DMS79 treated with DMSO at 0.1 percent for 48 hours (cell line): Measurements from ENCODE around the gene GABBR2.

Experiments used
- DNase-seq: peaks from one replicate; lab custom pipeline; 2025; lab: John Stamatoyannopoulos, UW

Gene GABBR2

DNA sequence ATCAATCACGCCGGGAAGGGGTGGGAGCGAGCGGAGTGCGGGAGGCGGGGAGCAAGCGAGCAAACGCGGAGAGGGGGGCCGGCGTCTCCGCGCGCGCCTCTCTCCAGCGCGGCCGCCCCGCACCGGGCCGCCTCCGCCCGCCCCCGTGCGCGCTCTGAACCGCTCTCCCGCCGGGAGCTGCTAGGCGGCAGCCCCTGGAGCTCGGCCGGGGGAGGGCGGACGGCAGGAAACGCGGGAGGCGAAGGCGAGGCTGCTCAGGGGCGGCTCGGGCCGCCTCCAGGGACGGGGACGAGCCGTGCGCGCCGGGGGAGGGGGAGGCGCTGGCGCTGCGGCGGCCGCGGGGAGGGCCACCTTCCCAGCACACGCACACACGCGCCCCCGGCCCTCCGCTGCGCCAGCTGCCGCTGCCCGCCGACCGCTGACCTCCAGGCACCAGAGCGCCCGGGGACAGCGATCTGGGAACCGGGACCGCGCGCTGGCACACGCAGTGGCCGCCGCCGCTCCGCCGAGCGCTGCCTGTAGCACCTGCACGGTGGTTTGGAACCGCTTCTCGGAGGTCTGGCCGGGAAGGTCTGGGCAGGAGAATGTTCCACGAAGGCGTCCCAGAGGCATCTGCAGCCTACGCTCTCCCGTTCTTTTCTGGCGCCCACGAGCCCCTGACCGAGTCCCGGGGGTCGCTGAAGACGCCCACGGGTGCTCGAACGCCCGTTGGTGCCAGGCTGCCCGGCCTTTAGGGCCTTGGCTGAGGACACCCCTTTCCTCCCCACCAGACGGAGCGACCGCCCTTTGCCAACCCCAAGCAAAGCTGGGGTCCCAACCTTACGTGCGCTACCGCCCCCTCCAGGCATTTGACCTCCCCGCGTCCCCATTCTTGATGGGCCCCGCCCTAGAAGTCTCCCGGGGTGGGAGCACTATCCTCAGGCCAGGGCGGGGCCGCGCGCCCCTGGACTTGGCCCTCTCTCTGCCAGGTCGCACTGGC, at the start of gene GABBR2:
Gene GABBR2 (minus strand): TSS at position 3 of the 979 bp plus-strand sequence. CDS start 198 bp downstream, outside the sequence.
- DNase-seq: no peak

DNA sequence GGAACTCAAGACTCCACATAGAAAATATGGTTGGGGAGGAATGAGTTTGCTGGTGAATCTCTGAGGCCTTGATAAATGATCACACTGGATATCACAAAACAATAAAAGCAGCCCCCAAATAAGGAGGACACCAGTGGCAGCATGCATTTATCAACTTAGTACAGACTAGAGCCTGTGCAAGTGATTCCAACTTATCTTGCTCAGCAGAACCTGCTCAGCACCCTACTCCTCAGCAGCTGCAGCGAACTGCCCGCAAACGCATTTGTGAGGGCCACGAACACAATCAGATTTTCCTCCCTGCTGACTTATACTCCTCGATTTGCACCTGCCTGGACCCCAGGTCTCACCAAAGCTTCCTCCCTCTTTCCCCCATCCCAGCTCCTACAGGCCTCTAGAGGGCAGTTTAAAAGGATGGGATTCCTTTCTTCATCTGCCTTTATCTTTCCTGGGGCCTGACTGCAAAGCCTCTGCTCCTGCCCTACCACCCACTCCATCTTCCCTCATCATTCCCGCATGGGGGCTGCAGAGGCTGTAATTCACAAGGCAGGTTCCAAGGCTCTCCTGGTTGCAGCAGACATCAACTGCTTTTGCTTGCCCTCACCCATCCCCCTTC, 46.4 kb upstream of the GABBR2 start:
- DNase-seq: no peak

DNA sequence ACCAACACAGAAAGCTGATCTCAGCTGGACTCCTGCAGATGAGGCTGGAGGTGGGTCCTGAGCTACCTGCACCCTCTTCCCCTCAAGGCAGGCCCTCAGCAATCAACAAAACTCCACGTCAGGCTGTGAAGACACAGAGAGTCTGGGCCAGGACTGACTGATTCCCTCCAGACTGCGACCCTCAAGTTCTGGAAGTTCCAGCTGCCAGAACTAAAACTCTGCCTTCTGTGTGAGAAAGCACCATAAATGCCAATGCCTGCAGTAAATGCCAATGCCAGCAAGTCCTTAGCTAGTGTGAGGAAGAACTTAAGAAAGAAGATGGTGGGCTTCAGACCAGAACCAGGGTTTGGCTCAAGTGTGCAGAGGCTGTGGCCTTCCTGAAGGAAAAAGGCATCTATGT, 42.5 kb upstream of the GABBR2 start:
- no peak for DNase-seq

DNA sequence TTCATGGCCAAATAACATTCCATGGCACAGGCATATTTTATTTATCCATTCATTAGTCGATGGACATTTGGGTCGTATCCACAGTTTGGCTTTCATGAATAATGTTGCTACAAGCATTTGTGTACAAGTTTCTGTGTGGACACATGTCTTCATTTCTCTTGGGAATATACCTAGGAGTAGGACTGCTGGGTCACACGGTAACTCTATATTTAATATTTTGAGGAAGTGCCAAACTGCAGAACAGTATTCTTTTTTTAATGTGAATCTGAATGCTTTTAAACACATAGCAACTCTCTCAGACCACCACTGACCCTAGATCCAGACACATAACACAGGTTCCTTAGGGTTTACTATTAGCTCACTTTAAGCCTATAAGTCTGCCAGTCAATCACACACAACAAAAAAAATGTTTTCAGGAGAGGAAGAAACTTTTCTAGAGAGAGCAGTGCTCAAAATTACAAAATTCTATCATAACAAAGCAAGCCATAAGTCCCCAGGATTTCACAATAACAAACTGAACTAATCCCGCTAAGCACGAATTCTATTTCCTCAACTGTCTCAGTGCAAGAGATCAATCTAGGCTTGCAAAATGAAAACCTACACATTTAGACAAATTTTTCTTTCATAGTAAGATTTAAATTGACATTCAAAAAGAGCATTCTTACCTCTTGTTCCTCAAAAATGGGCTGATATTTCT, 41.8 kb upstream of the GABBR2 start:
- DNase-seq: no peak

DNA sequence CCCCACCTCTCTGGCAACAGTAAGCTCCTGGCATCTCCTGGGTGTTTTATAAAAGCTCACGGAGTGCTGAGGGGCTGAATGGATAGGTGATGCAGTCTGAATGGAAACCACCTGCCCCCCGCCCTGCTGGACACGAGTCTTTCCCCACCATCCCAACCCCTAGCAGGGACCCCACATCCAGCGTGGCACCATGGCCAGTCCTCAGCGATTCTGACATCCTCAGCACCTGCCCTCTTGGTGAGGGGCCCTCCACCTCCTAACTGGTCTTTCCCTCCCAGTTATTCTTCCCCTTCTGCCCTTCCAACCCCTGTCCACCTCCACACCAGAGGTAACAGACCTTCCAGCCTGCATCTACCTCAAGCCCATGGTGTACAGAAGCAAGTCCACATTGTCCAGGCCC, 38.7 kb upstream of the GABBR2 start:
- no peak for DNase-seq

DNA sequence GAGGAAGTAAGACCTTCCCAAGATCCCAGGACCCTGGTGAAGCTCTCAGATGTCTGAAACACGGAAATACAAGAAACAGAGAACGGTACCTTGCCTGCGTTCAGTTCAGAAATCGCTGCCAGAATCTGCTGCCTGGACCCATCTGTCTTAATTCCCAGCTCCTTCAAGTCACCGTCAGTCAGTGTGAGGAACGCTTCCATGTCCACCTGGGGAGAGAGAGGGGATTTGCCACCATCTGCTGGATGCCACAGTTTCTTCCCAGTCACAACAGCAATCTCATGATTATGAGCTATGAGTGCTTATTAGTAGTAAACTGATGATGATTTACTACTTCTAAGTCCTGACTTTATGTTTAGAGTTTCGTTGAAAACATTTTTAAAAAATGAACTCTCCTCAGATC, 36.7 kb upstream of the GABBR2 start:
- no peak for DNase-seq

DNA sequence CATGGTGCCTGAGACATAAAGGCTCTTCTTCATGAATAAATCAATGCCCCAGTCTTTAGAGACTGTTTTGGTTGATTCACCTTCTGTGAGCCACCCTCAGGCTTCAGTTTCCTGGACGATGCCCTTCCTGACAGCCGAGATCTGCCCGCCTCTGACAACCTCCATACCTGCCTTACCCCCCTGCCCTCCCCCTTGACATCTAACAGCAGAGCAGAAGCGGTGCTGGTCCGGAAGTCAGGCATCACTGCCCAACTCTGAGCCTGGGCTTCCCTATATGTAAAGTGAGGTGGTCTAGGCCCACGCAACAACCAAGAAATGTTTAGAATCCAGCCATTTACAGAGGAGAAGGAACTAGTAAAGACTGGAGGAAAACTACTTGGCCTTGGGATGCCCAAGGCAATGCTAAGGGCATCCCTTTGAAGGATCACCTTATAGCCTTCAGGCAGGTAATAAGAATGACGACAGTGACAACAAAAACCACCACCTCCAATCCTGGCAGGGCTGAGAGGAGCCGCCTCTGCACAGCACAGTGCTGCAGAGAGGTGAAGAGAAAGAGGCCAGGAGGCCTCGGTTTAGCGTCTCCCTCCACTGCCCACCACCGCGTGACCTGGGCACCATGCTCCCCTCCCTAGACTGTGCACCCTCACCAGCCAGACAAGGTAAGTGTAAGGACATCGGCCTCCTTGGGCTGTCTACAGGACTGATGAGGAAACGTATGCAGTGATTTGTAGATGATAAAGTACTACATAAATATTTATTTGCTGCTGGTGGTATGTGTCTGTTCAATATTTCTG, 35.3 kb upstream of the GABBR2 start:
- no peak for DNase-seq

DNA sequence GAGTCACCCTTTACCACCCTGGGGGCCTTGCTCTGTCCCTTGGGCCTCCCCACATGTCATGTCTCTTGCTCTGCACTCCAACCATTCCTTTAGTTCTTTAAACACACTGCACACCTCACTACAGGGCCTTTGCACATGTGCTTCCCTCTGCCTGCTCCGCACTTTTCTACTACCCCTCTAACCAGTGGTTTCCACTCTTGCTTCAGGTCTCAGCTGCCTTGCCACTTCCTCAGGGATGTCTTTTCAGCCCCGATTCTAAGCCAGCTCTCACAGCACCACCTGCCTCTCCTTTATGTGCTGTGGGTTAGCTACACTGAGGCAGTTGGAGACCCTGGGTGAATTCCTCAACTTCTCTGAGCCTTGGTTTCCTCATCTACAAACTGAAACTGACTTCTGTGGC, 34.6 kb upstream of the GABBR2 start:
- DNase-seq: no peak

DNA sequence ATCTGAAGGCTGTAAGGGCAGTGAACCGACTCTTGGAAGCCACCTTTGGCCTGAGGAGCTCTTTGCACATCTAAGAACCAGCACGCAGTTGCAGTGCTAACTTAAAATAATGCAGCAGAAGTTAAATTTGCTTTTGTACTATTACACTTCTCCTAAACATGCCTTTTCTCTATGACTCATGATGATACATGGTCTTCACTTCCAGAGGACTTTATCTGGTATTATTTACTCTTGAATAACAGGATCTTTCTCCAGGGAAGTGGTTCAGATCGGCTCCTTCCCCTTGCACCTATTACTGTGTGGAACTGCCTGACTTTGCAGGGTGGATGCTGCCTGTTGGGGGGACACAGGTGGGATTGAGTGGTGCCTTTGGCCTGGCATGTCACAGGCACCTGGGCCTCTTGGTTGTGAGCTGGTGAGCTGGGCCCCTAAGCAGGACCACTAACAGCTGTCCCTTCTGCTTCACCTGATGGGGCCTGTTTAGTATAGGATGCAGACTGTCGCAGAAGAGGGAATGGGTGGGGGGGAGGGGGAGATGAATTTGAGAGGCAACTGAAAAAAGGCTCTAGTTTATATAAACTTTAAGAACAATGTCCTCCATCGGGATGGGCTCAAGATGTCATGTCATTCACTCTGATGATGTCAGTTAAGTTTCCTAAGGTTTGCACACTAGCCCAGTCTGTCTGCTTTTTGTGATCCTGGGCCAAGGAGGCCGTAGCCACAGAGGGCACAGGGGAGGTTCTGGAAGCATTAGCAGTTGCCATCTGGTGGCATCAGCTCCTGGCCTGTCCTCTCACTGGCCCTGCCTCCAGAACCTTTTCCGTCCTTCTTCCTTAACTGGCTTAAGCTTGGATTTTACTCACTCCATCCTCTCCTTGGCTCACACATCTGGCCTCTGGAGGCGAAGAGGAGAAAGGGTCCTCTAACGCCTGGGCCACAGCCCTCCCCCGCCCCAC, 33.9 kb upstream of the GABBR2 start:
- DNase-seq: no peak

DNA sequence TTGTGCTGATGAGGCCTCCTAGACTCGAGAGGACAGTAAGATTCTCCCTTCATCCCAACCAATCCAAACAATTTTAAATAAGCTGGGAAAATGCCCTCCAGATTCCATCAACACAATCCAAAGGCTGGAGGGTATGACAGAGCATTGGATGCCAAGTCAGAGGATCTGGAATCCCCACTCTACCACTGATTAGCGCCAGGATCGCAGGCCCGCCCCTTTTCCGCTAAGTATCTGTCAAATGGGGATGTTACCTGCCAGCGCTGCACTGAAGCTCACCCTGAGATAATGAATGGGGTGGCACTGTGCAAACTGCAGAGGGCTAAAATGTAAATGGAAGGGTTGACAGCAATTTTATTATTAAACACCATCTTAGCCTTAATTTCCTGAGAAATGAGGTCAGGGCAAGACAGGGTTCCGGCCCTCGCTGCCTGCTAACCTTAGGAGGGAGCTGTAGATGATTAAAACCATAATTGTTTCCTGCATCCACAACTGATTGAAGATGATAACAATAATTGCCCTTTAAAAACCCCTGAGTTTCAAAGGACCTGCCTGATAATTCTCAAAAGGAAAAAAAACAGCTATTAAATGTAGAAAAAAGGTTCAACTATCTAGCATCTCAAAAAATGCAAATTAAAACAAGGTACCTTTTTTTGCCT, 31.6 kb upstream of the GABBR2 start:
- DNase-seq: no peak

DNA sequence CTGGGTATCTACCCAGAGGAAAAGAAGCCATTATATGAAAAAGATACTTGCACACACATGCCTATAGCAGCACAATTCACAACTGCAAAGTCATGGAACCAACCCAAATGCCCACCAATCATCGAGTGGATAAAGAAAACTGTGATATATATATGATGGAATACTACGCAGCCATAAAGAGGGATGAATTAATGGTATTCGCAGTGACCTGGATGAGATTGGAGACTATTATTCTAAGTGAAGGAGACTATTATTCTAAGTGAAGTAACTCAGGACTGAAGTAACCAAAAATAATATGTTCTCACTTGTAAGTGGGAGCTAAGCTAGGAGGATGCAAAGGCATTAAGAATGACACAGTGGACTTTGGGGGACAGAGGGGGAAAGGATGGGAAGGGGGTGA, 30.0 kb upstream of the GABBR2 start:
- no peak for DNase-seq

DNA sequence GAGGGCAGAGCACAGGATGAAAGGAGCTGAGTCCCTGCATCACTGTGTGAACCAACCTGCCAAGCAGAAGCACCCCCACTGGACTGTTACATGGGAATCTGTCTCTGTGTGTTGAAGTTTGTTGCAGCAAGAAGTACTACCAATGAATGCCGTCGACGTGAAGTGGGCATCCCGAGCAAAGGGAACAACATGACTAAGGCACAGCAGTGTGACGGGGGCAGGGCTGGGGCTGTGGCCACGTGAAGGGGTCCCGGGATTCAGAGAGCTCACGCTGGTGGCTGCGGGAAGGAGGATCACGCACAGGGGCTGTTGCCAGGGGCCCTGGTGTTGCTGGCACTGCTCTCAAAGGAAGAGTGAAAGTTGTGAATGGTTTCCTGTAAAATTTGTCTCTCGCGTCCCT, 27.5 kb upstream of the GABBR2 start:
- DNase-seq: no peak

DNA sequence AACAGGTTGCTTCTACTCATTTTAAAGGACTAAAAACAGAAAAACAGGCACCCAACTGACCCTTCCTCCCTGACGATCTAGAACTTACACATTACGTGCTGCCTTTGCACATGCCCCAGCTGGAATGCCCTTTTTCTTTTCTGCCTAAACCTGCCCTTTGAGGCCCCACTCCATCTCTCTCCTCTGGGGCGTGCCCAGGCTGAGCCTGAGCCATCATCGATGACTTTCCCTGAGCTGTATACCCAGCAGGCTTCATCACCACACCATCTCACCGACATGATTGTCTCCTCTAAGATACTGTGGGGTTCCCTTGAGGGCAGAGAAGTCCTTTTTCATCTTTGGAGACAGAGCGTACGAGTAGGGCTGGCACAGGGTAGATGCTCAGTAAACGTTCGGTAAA, 24.1 kb upstream of the GABBR2 start:
- DNase-seq: no peak

DNA sequence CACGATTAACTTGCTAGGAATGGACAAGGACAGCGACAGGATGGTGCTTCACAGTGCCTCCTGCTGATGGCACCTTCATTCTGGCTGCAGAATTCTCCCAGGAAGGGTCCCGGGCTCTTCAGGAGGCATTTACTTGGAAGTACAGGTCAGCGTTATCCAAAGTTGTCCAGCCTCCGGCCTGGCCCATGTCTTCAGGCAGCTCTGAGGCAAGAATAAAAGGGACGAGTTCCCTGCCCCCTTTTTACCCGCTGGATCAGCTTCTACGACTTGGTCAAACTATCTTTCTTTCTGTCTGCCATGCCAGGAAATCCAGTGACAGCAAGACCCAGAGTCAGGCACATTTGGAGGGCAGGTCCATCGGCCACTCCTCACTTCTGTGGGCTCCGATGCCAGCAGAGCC, 23.4 kb upstream of the GABBR2 start:
- DNase-seq: no peak

DNA sequence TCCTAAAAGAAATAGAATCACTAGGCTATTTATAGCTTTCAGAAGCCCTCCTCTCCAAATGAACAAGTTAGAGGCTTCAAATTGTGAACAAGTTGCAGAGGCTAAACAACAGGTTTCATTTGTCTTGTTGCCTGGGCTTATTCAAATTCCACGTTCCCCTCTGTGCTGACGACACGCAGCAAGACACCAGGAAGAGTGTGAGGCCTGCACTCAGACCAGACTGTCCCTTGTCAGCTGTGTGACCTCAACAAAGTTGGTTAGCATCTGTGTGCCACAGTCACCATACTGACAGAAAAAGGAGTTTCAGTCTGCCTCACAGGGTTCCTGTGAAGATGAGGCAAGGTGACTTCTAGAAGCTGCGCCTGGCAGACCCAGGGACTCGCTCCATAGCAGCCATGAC, 22.1 kb upstream of the GABBR2 start:
- no peak for DNase-seq

DNA sequence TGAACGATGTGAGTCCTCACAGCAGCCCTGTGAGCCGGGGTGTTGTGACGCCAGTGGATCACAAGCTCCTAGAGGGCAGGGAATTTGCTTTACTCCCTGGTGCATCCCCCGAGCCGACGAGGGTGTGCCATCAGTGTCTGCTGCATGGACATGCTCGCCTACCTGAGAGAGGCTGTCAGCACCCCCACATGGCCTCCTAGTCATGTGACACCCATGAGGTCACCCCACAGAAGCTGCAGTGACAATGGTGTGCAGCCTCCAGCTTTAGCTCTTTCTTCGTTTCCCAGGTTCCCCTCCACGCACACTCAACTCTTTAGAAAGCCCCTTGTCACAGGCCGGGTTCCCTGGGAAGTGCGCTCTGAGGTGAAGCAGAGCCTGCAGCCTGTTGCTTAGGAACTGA, 19.8 kb upstream of the GABBR2 start:
- DNase-seq: no peak

DNA sequence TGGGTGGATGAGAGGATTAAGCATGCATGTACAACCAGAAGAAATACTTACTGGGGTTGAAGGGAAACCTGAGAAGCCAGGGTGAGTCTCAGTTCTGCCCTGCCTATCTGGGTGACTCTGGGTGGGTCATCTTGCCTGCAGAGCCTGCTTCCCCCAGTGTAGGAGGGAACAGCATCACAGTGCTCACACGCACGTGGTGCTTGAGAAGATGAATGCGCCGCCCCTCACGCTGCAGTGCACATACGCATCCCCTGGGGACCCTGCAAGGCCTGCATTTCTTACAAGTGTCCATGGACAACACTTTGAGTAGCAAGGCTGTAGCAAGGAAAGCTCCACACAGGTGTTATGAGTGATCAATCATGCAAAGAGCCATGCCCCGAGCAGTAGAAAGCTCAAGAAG, 18.7 kb upstream of the GABBR2 start:
- DNase-seq: peak; percentile 2

DNA sequence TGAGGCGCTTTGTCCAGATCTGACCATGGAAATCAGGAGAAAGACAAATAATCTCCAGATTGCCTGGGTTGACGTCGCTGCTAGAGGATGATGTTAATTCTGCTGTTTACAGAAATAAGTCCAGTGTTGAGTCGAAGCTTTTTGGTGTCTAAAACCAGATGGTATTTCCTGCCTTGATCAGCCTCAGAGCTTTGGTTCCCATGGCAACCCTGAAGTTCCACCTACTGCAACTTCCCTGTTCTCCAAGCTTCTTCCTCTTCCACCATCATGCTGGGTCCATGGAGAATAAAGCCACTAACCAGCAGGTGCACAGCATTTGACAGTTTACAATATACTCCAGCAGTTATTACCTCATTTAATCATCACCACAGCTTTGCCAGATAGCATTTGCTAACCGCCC, 18.0 kb upstream of the GABBR2 start:
- no peak for DNase-seq

DNA sequence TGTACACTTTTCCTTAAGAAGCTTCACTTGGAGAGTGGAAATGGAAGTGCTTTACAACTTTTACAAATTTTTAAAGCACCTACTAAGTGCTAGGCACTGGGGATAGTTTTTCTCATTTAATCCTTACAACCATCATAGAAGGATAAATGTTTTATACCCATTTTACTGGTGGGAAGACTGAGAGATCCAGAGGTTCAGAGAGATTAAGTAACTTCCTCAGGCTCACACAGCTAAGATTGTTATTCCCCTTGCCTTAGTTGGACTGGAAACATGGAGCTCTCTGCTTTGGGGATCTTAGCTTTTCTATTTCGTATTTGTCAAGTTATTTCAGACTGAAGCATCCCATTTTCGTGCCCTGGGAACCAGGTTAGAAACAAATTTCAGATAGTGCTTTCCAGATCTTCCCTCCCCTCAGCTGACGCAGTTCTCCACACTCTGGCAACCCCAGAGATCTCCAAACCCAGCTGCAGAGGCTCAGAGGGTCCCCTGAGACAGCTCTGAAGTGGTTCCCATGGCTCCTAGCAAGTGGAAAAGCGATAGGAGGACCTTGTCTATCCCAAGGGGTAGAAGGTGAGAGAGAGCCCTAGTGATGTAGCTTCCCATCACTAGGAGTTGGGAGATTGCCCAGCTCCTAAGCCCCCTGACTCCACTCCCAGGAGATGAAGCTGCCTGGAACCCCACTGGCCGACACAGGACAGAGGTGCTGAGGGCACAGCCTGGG, 16.2 kb upstream of the GABBR2 start:
- no peak for DNase-seq

DNA sequence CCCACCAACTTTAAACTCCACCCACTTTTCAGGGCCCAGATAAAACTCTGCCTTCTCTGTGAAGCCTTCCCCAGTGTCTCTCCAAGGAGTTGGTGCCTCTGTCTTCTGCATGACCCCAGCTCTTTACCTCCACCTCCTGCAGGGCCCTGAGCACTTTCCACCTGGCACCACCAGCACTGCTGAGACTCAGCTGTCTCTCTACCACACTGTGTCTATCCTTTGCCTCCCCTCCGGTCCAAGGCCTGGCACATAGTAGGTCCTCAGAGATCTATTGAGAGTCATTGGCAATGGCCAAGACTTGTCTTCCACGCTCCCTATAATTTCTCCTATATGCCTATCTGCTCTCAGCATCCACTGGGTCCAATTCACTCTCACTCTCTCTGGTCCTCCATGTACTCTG, 12.9 kb upstream of the GABBR2 start:
- DNase-seq: no peak
